ENCODE measurements around the gene PEG3.
"Not testable (repeated sequence)": the region's sequence is repeated elsewhere in the genome, so short reads cannot be mapped to it uniquely, and the experiment has no call there.

DNA sequence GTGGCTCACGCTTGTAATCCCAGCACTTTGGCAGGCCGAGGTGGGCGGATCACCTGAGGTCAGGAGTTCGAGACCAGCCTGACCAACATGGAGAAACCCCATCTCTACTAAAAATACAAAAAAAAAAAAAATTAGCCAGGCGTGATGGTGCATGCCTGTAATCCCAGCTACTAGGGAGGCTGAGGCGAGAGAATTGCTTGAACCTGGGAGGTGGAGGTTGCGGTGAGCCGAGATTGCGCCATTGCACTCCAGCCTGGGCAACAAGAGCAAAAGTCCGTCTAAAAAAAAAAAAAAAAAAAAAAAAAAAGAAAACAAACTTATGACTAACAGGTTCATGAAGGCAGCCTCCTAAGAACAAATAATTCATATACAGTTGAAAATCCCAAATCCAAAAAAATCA, 19.9 kb upstream of the PEG3 start:
- TF ChIP-seq, protein P1, sequence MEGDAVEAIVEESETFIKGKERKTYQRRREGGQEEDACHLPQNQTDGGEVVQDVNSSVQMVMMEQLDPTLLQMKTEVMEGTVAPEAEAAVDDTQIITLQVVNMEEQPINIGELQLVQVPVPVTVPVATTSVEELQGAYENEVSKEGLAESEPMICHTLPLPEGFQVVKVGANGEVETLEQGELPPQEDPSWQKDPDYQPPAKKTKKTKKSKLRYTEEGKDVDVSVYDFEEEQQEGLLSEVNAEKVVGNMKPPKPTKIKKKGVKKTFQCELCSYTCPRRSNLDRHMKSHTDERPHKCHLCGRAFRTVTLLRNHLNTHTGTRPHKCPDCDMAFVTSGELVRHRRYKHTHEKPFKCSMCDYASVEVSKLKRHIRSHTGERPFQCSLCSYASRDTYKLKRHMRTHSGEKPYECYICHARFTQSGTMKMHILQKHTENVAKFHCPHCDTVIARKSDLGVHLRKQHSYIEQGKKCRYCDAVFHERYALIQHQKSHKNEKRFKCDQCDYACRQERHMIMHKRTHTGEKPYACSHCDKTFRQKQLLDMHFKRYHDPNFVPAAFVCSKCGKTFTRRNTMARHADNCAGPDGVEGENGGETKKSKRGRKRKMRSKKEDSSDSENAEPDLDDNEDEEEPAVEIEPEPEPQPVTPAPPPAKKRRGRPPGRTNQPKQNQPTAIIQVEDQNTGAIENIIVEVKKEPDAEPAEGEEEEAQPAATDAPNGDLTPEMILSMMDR (IDR thresholded peaks at IDR 0.05), result not testable (repeated sequence)
- TF ChIP-seq, protein P2, sequence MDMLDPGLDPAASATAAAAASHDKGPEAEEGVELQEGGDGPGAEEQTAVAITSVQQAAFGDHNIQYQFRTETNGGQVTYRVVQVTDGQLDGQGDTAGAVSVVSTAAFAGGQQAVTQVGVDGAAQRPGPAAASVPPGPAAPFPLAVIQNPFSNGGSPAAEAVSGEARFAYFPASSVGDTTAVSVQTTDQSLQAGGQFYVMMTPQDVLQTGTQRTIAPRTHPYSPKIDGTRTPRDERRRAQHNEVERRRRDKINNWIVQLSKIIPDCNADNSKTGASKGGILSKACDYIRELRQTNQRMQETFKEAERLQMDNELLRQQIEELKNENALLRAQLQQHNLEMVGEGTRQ (CRISPR knock-in tag; IDR thresholded peaks at IDR 0.05), result not testable (repeated sequence)
- TF ChIP-seq, protein P3, sequence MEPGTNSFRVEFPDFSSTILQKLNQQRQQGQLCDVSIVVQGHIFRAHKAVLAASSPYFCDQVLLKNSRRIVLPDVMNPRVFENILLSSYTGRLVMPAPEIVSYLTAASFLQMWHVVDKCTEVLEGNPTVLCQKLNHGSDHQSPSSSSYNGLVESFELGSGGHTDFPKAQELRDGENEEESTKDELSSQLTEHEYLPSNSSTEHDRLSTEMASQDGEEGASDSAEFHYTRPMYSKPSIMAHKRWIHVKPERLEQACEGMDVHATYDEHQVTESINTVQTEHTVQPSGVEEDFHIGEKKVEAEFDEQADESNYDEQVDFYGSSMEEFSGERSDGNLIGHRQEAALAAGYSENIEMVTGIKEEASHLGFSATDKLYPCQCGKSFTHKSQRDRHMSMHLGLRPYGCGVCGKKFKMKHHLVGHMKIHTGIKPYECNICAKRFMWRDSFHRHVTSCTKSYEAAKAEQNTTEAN (CRISPR knock-in tag; IDR thresholded peaks at IDR 0.05), result not testable (repeated sequence)
- not testable (repeated sequence) for TF ChIP-seq NFYB (CRISPR knock-in tag; conservative IDR thresholded peaks at IDR 0.05; ENCODE audit: low read depth); FOXJ3 (CRISPR knock-in tag; IDR thresholded peaks at IDR 0.05; ENCODE audit: borderline replicate concordance); SMAD3 (CRISPR knock-in tag; IDR thresholded peaks at IDR 0.05; ENCODE audit: borderline replicate concordance); ZNF232 (CRISPR knock-in tag; IDR thresholded peaks at IDR 0.05)
- TF ChIP-seq, protein P4, sequence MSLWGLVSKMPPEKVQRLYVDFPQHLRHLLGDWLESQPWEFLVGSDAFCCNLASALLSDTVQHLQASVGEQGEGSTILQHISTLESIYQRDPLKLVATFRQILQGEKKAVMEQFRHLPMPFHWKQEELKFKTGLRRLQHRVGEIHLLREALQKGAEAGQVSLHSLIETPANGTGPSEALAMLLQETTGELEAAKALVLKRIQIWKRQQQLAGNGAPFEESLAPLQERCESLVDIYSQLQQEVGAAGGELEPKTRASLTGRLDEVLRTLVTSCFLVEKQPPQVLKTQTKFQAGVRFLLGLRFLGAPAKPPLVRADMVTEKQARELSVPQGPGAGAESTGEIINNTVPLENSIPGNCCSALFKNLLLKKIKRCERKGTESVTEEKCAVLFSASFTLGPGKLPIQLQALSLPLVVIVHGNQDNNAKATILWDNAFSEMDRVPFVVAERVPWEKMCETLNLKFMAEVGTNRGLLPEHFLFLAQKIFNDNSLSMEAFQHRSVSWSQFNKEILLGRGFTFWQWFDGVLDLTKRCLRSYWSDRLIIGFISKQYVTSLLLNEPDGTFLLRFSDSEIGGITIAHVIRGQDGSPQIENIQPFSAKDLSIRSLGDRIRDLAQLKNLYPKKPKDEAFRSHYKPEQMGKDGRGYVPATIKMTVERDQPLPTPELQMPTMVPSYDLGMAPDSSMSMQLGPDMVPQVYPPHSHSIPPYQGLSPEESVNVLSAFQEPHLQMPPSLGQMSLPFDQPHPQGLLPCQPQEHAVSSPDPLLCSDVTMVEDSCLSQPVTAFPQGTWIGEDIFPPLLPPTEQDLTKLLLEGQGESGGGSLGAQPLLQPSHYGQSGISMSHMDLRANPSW (CRISPR knock-in tag; conservative IDR thresholded peaks at IDR 0.05; ENCODE audit: low read depth), result not testable (repeated sequence)
- TF ChIP-seq, protein P5, sequence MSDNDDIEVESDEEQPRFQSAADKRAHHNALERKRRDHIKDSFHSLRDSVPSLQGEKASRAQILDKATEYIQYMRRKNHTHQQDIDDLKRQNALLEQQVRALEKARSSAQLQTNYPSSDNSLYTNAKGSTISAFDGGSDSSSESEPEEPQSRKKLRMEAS (CRISPR knock-in tag; IDR thresholded peaks at IDR 0.05), result not testable (repeated sequence)
- TF ChIP-seq, protein P6, sequence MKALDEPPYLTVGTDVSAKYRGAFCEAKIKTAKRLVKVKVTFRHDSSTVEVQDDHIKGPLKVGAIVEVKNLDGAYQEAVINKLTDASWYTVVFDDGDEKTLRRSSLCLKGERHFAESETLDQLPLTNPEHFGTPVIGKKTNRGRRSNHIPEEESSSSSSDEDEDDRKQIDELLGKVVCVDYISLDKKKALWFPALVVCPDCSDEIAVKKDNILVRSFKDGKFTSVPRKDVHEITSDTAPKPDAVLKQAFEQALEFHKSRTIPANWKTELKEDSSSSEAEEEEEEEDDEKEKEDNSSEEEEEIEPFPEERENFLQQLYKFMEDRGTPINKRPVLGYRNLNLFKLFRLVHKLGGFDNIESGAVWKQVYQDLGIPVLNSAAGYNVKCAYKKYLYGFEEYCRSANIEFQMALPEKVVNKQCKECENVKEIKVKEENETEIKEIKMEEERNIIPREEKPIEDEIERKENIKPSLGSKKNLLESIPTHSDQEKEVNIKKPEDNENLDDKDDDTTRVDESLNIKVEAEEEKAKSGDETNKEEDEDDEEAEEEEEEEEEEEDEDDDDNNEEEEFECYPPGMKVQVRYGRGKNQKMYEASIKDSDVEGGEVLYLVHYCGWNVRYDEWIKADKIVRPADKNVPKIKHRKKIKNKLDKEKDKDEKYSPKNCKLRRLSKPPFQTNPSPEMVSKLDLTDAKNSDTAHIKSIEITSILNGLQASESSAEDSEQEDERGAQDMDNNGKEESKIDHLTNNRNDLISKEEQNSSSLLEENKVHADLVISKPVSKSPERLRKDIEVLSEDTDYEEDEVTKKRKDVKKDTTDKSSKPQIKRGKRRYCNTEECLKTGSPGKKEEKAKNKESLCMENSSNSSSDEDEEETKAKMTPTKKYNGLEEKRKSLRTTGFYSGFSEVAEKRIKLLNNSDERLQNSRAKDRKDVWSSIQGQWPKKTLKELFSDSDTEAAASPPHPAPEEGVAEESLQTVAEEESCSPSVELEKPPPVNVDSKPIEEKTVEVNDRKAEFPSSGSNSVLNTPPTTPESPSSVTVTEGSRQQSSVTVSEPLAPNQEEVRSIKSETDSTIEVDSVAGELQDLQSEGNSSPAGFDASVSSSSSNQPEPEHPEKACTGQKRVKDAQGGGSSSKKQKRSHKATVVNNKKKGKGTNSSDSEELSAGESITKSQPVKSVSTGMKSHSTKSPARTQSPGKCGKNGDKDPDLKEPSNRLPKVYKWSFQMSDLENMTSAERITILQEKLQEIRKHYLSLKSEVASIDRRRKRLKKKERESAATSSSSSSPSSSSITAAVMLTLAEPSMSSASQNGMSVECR (CRISPR knock-in tag; IDR thresholded peaks at IDR 0.05; ENCODE audit: borderline replicate concordance), result not testable (repeated sequence)
- TF ChIP-seq, protein P7, sequence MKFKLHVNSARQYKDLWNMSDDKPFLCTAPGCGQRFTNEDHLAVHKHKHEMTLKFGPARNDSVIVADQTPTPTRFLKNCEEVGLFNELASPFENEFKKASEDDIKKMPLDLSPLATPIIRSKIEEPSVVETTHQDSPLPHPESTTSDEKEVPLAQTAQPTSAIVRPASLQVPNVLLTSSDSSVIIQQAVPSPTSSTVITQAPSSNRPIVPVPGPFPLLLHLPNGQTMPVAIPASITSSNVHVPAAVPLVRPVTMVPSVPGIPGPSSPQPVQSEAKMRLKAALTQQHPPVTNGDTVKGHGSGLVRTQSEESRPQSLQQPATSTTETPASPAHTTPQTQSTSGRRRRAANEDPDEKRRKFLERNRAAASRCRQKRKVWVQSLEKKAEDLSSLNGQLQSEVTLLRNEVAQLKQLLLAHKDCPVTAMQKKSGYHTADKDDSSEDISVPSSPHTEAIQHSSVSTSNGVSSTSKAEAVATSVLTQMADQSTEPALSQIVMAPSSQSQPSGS (CRISPR knock-in tag; IDR thresholded peaks at IDR 0.05; ENCODE audit: borderline replicate concordance, low read depth), result not testable (repeated sequence)
- TF ChIP-seq, protein P8, sequence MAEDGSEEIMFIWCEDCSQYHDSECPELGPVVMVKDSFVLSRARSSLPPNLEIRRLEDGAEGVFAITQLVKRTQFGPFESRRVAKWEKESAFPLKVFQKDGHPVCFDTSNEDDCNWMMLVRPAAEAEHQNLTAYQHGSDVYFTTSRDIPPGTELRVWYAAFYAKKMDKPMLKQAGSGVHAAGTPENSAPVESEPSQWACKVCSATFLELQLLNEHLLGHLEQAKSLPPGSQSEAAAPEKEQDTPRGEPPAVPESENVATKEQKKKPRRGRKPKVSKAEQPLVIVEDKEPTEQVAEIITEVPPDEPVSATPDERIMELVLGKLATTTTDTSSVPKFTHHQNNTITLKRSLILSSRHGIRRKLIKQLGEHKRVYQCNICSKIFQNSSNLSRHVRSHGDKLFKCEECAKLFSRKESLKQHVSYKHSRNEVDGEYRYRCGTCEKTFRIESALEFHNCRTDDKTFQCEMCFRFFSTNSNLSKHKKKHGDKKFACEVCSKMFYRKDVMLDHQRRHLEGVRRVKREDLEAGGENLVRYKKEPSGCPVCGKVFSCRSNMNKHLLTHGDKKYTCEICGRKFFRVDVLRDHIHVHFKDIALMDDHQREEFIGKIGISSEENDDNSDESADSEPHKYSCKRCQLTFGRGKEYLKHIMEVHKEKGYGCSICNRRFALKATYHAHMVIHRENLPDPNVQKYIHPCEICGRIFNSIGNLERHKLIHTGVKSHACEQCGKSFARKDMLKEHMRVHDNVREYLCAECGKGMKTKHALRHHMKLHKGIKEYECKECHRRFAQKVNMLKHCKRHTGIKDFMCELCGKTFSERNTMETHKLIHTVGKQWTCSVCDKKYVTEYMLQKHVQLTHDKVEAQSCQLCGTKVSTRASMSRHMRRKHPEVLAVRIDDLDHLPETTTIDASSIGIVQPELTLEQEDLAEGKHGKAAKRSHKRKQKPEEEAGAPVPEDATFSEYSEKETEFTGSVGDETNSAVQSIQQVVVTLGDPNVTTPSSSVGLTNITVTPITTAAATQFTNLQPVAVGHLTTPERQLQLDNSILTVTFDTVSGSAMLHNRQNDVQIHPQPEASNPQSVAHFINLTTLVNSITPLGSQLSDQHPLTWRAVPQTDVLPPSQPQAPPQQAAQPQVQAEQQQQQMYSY (CRISPR knock-in tag; IDR thresholded peaks at IDR 0.05), result not testable (repeated sequence)
- TF ChIP-seq, protein P9, sequence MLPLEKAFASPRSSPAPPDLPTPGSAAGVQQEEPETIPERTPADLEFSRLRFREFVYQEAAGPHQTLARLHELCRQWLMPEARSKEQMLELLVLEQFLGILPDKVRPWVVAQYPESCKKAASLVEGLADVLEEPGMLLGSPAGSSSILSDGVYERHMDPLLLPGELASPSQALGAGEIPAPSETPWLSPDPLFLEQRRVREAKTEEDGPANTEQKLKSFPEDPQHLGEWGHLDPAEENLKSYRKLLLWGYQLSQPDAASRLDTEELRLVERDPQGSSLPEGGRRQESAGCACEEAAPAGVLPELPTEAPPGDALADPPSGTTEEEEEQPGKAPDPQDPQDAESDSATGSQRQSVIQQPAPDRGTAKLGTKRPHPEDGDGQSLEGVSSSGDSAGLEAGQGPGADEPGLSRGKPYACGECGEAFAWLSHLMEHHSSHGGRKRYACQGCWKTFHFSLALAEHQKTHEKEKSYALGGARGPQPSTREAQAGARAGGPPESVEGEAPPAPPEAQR (CRISPR knock-in tag; IDR thresholded peaks at IDR 0.05), result not testable (repeated sequence)
- TF ChIP-seq, protein P10, sequence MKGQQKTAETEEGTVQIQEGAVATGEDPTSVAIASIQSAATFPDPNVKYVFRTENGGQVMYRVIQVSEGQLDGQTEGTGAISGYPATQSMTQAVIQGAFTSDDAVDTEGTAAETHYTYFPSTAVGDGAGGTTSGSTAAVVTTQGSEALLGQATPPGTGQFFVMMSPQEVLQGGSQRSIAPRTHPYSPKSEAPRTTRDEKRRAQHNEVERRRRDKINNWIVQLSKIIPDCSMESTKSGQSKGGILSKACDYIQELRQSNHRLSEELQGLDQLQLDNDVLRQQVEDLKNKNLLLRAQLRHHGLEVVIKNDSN (CRISPR knock-in tag; IDR thresholded peaks at IDR 0.05), result not testable (repeated sequence)

All from WTC11 (cell line).